GM18511 (cell line): ENCODE measurements around the gene DSCAML1.

Experiments used
- ATAC-seq: cut with Tn5 transposase; IDR thresholded peaks from one replicate; pipeline ENCODE4 v1.9.1; 2021; ENCODE audit warnings: mild to moderate bottlenecking, moderate library complexity; ENCODE audit not compliant: unreplicated experiment

Gene DSCAML1

GRCh38 chr11:117731722-117732290, 65.2 kb downstream of the DSCAML1 start:
- no peak for ATAC-seq

- no peak for ATAC-seq
Observed at GRCh38 chr11:117730208-117730800, 66.7 kb downstream of the DSCAML1 start.

- no peak for ATAC-seq
Observed at GRCh38 chr11:117725048-117725734, 71.8 kb downstream of the DSCAML1 start.

- no peak for ATAC-seq
Observed at GRCh38 chr11:117724621-117725020, 72.4 kb downstream of the DSCAML1 start.

GRCh38 chr11:117724104-117724503, 72.9 kb downstream of the DSCAML1 start:
- no peak for ATAC-seq

DNA sequence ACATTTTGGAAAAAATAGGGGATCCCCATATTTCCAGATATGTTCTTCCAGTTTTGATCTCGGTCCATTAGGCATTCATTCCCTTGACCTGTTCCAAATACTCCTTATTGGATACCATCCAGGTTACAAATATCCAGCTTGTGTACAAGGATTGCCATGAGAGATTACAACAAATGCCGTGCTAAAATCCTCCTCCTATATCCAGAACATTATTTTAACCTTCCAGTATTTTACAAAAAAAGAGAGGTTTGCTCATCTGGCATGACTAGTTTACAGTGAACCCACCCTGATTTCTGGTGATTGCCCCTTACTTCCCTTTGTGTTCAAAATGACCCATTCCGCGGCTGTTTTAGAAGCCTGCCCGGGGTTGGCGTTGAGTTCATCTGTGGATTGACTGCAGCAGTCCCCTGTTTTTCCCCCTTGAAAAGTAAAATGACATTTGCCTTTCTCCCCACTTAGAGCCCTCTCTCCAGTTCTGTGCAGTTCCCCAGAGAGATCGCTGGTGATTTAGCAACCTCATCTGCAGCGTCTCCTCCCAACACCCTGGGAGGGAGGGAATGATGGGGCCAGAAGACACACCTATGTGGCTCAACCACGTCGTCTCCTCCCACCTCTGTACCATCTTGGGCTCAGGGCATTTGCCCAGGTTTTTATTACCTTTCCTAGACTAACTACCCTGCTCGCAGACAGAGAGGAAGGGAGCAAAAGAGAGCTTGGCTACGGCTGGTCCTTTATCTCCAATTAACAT, 73.6 kb downstream of the DSCAML1 start:
- no peak for ATAC-seq

DNA sequence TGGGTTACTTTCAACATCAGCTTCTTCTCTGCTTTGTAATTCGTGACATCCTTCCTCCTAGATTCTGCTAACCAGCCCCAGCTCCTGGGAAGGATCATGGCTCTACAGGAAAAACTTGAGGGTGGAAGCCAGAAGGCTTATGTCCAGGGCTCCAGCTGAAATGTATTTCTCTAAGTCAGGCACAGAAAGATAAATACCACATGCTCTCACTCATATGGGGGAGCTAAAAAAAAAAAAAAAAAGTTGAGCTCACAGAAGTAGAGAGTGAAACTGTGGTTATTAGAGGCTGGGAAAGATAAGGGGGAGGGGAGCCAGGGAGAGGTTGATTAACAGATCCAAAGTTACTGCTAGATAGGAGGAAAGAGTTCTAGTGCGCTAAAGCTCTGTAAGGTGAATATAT, 74.9 kb downstream of the DSCAML1 start:
- no peak for ATAC-seq

GRCh38 chr11:117720061-117720511, 76.9 kb downstream of the DSCAML1 start:
- ATAC-seq: no peak

GRCh38 chr11:117719480-117719879, 77.5 kb downstream of the DSCAML1 start:
- no peak for ATAC-seq

DNA sequence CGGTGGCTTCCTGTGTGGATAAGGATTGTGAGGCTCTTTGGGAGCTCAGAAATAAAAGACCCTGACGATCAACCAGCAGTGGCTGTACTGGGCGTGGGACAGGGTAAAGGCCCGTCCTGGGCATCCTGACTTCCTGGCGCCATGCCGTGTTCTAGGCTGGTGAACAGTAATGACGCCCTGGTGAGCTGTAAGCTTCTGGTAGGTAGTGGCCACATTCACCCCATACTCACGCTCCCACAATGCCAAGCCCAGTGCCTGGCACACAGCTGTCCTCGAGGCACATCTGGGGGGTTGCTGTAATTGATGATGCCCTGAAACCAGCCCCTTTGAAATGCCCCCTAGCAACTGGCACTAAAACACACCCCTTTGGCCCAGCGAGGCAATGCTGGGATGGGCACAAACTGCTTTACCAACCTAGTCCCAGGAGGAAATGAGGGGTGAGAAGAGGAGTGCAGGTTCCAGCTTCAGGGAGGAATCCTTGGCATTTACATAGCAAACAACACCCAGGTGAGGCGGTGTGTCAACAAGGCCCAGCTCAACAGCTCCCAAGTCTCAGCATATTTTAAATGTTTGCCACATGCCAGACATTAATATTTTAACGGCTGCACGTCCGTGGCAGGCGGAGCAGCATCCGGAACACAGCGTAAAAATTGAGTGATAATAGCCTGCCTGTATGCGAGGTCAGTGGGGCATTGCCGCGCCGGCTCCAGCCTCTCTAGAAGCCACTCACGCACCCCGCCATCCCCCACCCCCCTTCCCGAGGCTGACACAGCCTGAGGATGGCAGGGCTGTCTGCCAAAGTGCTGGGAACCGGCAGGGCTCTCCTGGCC, 79.3 kb downstream of the DSCAML1 start:
- no peak for ATAC-seq

DNA sequence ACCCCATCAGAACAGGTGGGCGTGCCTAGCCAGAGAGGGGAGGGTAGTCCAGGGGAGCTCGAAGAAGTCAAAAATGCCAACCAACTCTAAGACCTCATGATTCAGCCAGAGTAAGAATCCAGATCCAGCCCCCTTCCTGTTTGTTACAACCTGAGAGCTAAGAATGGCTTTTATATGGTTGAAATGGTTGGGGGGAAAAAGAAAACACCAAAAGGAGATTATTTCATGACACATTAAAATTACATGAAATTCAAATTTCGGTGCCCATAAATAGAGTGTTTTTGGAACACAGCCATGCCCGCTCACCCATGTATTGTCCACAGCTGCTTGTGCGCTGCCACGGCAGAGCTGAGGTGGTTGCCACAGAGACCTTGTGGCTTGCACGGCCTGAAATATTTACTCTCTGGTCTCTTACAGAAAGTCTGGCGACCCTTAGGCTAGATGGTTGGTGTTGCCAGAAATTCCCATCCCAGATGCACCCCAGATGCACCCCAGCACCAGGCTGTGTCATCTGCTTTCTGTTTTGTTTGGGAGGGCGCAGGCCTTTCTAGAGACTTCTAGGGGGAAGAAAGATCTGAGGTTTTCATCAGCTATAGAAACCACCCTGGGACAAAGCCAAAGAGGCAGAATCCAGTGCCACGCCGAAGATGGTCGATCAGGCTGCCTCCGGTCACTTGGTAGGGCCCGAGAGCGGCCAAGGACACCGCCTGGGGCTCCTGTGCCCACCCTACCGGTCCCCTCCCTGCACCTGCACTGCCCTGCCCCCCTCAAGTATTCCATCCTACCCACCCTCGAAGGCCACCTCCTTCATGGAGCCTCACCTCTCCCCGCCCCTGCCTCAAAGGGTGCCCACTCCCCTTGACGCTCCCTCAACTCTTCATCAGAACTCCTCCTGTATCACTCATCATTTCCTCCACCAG, 80.2 kb downstream of the DSCAML1 start:
- no peak for ATAC-seq

GRCh38 chr11:117715801-117716200, 81.2 kb downstream of the DSCAML1 start:
- no peak for ATAC-seq

GRCh38 chr11:117713538-117713991, 83.5 kb downstream of the DSCAML1 start:
- no peak for ATAC-seq

GRCh38 chr11:117712530-117712929, 84.5 kb downstream of the DSCAML1 start:
- no peak for ATAC-seq

- ATAC-seq: no peak
Observed at GRCh38 chr11:117711331-117711730, 85.7 kb downstream of the DSCAML1 start.

DNA sequence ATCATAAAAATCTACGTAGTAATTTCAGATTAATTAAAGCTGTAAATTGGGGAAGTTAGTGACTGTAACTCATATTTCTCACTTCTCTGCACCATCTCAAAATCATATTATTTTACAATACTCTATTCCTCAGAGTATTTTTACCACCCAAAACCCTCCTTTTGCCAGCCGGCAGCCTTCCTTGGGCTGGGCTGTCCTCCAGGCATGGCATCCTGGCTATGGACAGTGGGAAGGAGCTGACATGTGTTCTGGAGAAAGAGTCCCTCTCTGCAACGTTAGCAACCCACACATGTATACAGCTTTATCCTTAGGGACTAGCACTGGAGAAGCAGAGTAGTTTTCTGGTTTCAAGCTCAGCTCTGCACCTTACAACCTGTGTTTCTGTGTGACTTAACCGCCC, 86.8 kb downstream of the DSCAML1 start:
- no peak for ATAC-seq

DNA sequence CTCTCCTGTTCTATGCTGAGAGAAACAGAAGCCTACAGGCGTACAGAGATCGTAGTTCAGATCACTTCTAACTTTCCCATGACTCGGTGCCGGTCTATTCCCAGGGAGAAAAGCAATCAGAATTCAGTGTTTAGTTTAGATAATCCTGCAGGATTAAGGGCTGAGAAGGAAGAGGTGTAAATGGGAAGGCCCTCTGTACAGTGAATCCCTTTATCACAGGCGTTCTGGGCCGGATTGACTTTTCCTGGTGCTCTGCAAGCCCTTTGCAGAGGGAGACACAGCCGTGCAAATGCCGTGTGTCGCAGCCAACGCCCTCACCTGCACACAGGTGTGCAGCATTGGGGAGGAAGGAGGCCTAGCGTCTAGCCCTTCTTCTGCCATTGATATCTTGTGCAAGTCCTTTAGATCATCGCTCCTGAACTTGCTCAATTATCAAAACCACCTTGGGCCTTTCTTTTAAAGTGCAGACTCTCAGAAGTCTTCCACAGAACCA, 90.6 kb downstream of the DSCAML1 start:
- no peak for ATAC-seq

- no peak for ATAC-seq
Observed at GRCh38 chr11:117705866-117706265, 91.2 kb downstream of the DSCAML1 start.

- ATAC-seq: no peak
Observed at GRCh38 chr11:117704395-117705100, 92.5 kb downstream of the DSCAML1 start.
